Stimulated activated naive B cell treated with anti-CD40 and anti-IgM and Interleukin-4, amounts not matched to agents 10 μg/mL and 1 μg/mL and 100 μg/mL, for 72 hours (primary cell): ENCODE measurements around the gene C1QTNF8.
"Not testable (repeated sequence)": the region's sequence is repeated elsewhere in the genome, so short reads cannot be mapped to it uniquely, and the experiment has no call there.

Experiments
- ATAC-seq, 2 donors: fragments of 150-1000 bp; cut with Tn5 transposase; replicated peaks; 2 replicates each; pipeline ENCODE4 v1.10.0; 2021; ENCODE audit warnings: moderate library complexity in 1 of 2
- DNase-seq: peaks from one replicate; pipeline ENCODE4 v3.0.0; 2021
- H3K27ac Mint-ChIP-seq: one replicate; pipeline ENCODE4 v1.8.0; 2022; ENCODE audit warnings: mild to moderate bottlenecking, mixed read lengths
- H3K27me3 Mint-ChIP-seq, 2 donors: one replicate each; pipeline ENCODE4 v1.8.0; 2022; ENCODE audit warnings: mixed read lengths in 2 of 2
- H3K36me3 Mint-ChIP-seq, 2 donors: one replicate each; pipeline ENCODE4 v1.8.0; 2022; ENCODE audit warnings: mixed read lengths in 2 of 2, mild to moderate bottlenecking in 1 of 2
- H3K4me1 Mint-ChIP-seq, 2 donors: one replicate each; pipeline ENCODE4 v1.8.0; 2022; ENCODE audit warnings: mixed read lengths in 2 of 2, mild to moderate bottlenecking in 1 of 2
- H3K4me3 Mint-ChIP-seq, 2 donors: one replicate each; pipeline ENCODE4 v1.8.0; 2022; ENCODE audit warnings: mild to moderate bottlenecking in 2 of 2, mixed read lengths in 2 of 2, moderate library complexity in 1 of 2
- H3K9me3 Mint-ChIP-seq, 2 donors: one replicate each; pipeline ENCODE4 v1.8.0; 2022; ENCODE audit warnings: mixed read lengths in 2 of 2, mild to moderate bottlenecking in 1 of 2

C1QTNF8 gene

GRCh38 chr16:1088295-1089170 is 7.5 kb downstream of the C1QTNF8 start:
- no peak overlapping the region for H3K4me3 Mint-ChIP-seq

GRCh38 chr16:1086443-1086842 is 9.6 kb downstream of the C1QTNF8 start:
- not testable (repeated sequence) for ATAC-seq, H3K4me1 Mint-ChIP-seq, H3K27ac Mint-ChIP-seq, H3K4me3 Mint-ChIP-seq, DNase-seq
- peaks cover 8 to 16% of the 10 kb centered on the region in 2 donors for H3K36me3 Mint-ChIP-seq
- H3K9me3 Mint-ChIP-seq = peaks cover 18% of the 10 kb centered on the region in 2 donors
- H3K27me3 Mint-ChIP-seq = peaks cover 39% of the 10 kb centered on the region in 2 donors

More at GRCh38 chr16:1088295-1089170, 7.5 kb downstream of the C1QTNF8 start:
- no peak for DNase-seq
- Mint-ChIP-seq H3K27ac (no peak overlapping the region), H3K9me3 (peaks cover 18 to 21% of the 10 kb centered on the region in 2 donors), H3K36me3 (peaks cover 11 to 13% of the 10 kb centered on the region in 2 donors), H3K4me1 (peaks cover 0 to 3% of the 10 kb centered on the region in 2 donors), H3K27me3 (peaks cover 27% of the 10 kb centered on the region in 2 donors)
- ATAC-seq = no peak

DNA sequence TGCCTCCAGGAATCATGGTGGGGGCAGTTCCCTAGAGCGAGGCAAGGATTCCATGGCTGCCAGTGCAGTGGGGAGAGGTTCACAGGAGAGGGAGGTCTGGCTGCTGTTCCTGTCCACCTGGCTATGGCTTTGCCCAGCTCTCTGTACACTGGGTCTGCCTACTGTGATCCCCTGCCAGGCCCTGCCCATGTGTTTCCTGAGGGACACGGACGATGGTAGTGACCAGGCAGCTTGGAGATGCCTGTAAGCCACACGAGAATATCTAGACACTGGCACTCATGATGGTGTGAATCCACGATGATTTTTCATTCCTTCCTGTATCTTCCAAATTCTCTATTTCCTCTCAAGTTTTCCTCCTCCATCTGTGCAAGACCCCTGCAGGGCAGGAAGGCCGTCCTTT is 11.1 kb downstream of the C1QTNF8 start:
- DNase-seq (no peak), ATAC-seq (no peak)
- Mint-ChIP-seq H3K27me3 (peaks cover 39 to 46% of the 10 kb centered on the region in 2 donors), H3K27ac (no peak overlapping the region), H3K4me1 (no peaks in the 10 kb centered on the region), H3K9me3 (peaks cover 18% of the 10 kb centered on the region in 2 donors), H3K36me3 (peaks cover 8 to 16% of the 10 kb centered on the region in 2 donors), H3K4me3 (no peak overlapping the region)

DNA sequence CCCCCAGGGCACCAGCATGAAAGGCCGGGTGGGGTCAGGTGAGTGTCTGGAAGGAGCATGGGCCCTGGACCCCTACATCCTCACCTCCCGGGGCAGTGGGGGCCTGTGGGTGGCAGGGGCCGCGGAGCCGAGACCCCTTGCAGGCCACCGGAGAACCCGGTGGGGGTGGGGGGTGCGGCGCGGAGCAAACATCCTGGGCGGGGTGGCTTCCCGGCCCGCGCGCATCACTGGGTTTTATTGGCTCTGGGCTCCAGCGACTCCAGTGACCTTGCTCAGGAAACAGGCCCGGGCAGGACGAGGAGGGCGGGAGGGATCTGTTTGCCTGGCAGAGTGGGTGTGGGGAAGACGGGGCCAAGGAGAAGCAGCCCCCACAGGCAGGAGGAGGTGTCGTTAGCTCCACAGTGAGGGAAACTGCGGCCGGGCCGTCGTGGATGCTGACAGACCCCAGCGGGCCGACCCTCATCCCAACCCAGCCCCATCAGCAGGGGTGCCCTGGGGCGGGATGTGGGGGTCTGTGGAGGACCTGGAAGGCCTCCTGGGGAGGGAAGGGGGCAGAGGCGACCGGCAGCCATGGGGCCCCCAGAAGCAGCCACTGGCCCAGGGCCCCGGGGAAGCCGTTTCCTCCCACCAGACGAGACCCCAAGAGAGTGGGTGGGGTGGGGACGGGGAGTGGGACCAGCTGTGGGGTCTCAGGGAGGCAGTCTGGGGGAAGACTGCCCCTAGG is 12.9 kb downstream of the C1QTNF8 start:
- H3K27ac Mint-ChIP-seq = no peak overlapping the region
- DNase-seq (no peak), ATAC-seq (no peak)
- H3K4me3 Mint-ChIP-seq = no peak overlapping the region
- peaks cover 33 to 47% of the 10 kb centered on the region in 2 donors for H3K27me3 Mint-ChIP-seq
- no peaks in the 10 kb centered on the region for H3K4me1 Mint-ChIP-seq
- H3K9me3 Mint-ChIP-seq = peaks cover 18% of the 10 kb centered on the region in 2 donors
- H3K36me3 Mint-ChIP-seq = peaks cover 8 to 16% of the 10 kb centered on the region in 2 donors

- Mint-ChIP-seq H3K4me1 (no peaks in the 10 kb centered on the region), H3K27me3 (peaks cover 35 to 54% of the 10 kb centered on the region in 2 donors), H3K36me3 (peaks cover 8 to 16% of the 10 kb centered on the region in 2 donors), H3K27ac (no peak overlapping the region), H3K9me3 (peaks cover 18% of the 10 kb centered on the region in 2 donors), H3K4me3 (no peak overlapping the region)
- no peak for ATAC-seq
- no peak for DNase-seq
These were observed 13.6 kb downstream of the C1QTNF8 start for GRCh38 chr16:1082266-1082951.

- H3K36me3 Mint-ChIP-seq = peaks cover 8 to 16% of the 10 kb centered on the region in 2 donors
- H3K4me3 Mint-ChIP-seq = no peak overlapping the region
- H3K9me3 Mint-ChIP-seq = peaks cover 18% of the 10 kb centered on the region in 2 donors
- no peak for DNase-seq
- no peaks in the 10 kb centered on the region for H3K4me1 Mint-ChIP-seq
- H3K27me3 Mint-ChIP-seq = peaks cover 37 to 60% of the 10 kb centered on the region in 2 donors
- ATAC-seq = no peak
- H3K27ac Mint-ChIP-seq = no peak overlapping the region
These were observed 14.2 kb downstream of the C1QTNF8 start for GRCh38 chr16:1081734-1082265.

DNA sequence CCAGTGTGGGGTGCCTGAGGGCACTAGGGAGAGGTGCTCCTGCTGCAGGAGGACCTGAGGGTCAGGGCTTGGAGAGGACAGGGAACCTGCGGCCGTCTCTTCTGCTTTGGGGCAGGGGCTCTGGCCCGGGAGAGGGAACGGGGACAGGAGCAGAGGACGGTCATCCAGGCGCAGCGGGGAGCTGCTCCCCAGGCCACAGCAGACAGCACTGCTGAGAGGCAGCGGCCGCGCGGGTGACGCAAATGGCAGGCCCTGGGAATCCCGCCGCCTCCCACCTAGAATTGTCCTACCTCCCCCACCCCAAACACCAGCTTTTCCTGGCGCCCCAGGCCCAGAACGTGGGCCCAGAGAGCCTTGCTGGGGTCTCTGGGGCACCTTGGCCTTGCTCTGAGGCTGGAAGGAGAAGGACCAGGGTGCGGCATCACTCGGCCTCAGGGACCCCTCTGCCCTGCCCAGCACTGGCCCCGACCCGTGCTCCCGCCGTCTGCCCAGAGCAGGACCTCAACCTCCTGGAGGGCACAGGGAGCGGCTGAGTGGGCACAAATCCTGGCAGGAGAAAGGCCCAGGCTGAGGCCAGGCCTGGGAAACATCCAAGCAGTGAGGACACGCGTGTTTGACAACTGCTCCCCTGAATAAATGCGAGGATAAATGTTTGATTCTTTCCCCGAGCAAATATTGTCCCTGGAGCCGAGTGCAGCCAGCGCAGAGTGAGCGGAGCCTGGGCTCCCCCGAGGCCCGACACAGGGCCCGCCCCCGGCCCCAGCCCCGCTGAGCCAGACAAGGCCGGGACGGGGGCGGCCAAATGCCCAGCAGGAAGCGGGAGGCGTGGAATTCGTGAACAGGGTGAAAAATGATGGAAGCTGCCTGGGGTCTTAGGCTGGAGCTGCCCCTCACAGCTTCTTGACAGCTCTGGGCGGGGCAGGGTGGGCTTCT is 15.0 kb downstream of the C1QTNF8 start:
- ATAC-seq (no peak), DNase-seq (no peak)
- Mint-ChIP-seq H3K4me1 (no peaks in the 10 kb centered on the region), H3K4me3 (no peak overlapping the region), H3K27ac (no peak overlapping the region), H3K36me3 (peaks cover 8 to 16% of the 10 kb centered on the region in 2 donors), H3K9me3 (peaks cover 18% of the 10 kb centered on the region in 2 donors), H3K27me3 (peaks cover 44 to 67% of the 10 kb centered on the region in 2 donors)

DNA sequence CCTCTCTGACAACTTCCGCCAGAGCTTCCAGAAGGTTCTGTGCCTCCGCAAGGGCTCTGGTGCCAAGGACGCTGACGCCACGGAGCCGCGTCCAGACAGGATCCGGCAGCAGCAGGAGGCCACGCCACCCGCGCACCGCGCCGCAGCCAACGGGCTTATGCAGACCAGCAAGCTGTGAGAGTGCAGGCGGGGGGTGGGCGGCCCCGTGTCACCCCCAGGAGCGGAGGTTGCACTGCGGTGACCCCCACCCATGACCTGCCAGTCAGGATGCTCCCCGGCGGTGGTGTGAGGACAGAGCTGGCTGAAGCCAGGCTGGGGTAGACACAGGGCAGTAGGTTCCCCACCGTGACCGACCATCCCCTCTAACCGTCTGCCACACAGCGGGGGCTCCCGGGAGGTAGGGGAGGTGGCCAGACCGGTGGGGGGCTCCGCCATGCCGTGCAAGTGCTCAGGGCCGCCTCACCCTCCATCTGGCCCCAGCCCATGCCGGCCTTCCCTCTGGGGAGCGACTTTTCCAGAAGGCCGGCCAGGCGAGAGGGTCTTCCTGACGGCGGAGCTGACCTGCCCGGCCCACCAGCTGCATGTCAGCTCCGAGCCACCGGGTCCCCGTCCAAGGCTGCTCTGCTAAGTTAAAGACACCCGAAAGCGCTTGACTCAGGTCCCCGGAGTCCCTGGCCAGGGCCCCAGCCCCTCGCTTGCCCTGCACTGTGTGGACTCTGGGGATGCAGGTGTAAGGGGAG is 16.1 kb downstream of the C1QTNF8 start:
- Mint-ChIP-seq H3K36me3 (peaks cover 5 to 9% of the 10 kb centered on the region in 2 donors), H3K27me3 (peaks cover 34 to 58% of the 10 kb centered on the region in 2 donors), H3K27ac (no peak overlapping the region), H3K4me3 (no peak overlapping the region), H3K4me1 (no peaks in the 10 kb centered on the region), H3K9me3 (peaks cover 8 to 9% of the 10 kb centered on the region in 2 donors)
- DNase-seq = no peak
- no peak for ATAC-seq

DNA sequence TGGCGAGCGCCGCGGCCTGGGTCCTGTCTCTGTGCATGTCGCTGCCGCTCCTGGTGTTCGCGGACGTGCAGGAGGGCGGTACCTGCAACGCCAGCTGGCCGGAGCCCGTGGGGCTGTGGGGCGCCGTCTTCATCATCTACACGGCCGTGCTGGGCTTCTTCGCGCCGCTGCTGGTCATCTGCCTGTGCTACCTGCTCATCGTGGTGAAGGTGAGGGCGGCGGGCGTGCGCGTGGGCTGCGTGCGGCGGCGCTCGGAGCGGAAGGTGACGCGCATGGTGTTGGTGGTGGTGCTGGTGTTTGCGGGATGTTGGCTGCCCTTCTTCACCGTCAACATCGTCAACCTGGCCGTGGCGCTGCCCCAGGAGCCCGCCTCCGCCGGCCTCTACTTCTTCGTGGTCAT is 16.7 kb downstream of the C1QTNF8 start:
- H3K27ac Mint-ChIP-seq = no peak overlapping the region
- peaks cover 33 to 57% of the 10 kb centered on the region in 2 donors for H3K27me3 Mint-ChIP-seq
- peaks cover 6% of the 10 kb centered on the region in 2 donors for H3K9me3 Mint-ChIP-seq
- ATAC-seq (no peak), DNase-seq (no peak)
- H3K4me1 Mint-ChIP-seq = no peaks in the 10 kb centered on the region
- H3K36me3 Mint-ChIP-seq = peaks cover 5 to 8% of the 10 kb centered on the region in 2 donors
- no peak overlapping the region for H3K4me3 Mint-ChIP-seq

- H3K9me3 Mint-ChIP-seq = no peaks in the 10 kb centered on the region
- peaks cover 28 to 53% of the 10 kb centered on the region in 2 donors for H3K27me3 Mint-ChIP-seq
- DNase-seq (no peak), ATAC-seq (no peak)
- no peaks in the 10 kb centered on the region for H3K4me1 Mint-ChIP-seq
- peaks cover 0 to 4% of the 10 kb centered on the region in 2 donors for H3K36me3 Mint-ChIP-seq
- no peak overlapping the region for H3K4me3 Mint-ChIP-seq
- H3K27ac Mint-ChIP-seq = no peak overlapping the region
These were observed 17.4 kb downstream of the C1QTNF8 start for GRCh38 chr16:1078579-1079021.

DNA sequence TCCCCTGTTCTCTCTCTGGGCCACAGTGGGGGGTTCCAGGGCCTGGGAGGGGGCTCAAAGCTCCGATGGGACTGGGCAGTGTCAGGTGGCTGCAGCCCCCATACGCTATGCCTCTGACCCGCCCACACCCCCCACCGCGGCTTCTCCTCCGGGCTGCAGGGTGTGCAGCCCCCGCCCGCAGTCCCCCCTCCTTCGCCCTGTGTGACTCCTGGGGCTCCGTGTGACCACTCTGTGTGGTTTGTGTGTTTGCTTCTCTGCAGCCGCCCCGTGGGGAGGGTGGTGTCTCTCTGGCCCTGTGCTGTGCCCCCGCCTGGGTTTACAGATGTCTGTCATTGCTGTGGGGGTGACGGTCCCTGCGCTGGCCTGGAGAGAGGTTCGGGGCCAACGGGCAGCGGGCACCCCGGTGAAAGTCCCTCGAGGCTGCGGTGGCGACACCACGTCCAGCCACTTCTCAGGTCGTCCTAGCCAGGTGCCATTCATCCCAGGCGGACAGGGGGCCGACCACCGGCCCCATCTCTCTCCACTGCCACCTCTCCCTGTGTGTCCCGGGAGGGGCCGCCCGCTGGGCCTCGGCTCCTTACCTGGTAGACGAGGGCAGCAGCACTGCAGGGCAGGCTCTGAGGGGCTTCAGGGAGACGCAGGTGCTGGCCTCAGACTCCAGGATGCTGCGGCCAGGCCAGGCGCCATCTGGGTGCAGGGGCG is 18.0 kb downstream of the C1QTNF8 start:
- Mint-ChIP-seq H3K36me3 (peaks cover 0 to 4% of the 10 kb centered on the region in 2 donors), H3K27ac (no peak overlapping the region), H3K27me3 (peaks cover 28 to 58% of the 10 kb centered on the region in 2 donors), H3K4me1 (no peaks in the 10 kb centered on the region), H3K9me3 (no peaks in the 10 kb centered on the region), H3K4me3 (no peak overlapping the region)
- DNase-seq = no peak
- ATAC-seq = no peak
